Trophoblast cell (in vitro differentiated cells and primary cell): ENCODE measurements around the gene SLC7A5.
A peak's percentile ranks its signal among the peaks of the same experiment; 100 is the strongest.
"Not testable (repeated sequence)": the region's sequence is repeated elsewhere in the genome, so short reads cannot be mapped to it uniquely, and the experiment has no call there.

Source experiments
- DNase-seq, 2 donors: peaks; one replicate each; pipeline ENCODE4 v3.0.0-alpha.2; 2016
- H2AFZ ChIP-seq: 2 replicates; pipeline ENCODE4 v1.6.1; 2013; ENCODE audit warnings: low read length, moderate library complexity, mild to moderate bottlenecking; ENCODE audit not compliant: insufficient read depth, poor library complexity
- H2AK5ac ChIP-seq: 2 replicates; pipeline ENCODE4 v1.6.1; 2013; ENCODE audit warnings: mild to moderate bottlenecking, low read length
- H2BK120ac ChIP-seq: 2 replicates; pipeline ENCODE4 v1.6.1; 2013; ENCODE audit warnings: low read length, mild to moderate bottlenecking, moderate library complexity; ENCODE audit not compliant: insufficient read depth, poor library complexity
- H2BK12ac ChIP-seq: 2 replicates; pipeline ENCODE4 v1.6.1; 2013; ENCODE audit warnings: mild to moderate bottlenecking, low read length, moderate library complexity
- H2BK5ac ChIP-seq: 2 replicates; pipeline ENCODE4 v1.6.1; 2013; ENCODE audit warnings: low read length, low read depth, moderate library complexity, mild to moderate bottlenecking; ENCODE audit not compliant: poor library complexity
- H3K14ac ChIP-seq: 2 replicates; pipeline ENCODE4 v1.6.1; 2013; ENCODE audit warnings: mild to moderate bottlenecking, low read length
- H3K18ac ChIP-seq: 2 replicates; pipeline ENCODE4 v1.6.1; 2013; ENCODE audit warnings: mild to moderate bottlenecking, low read length
- H3K23ac ChIP-seq: 2 replicates; pipeline ENCODE4 v1.6.1; 2013; ENCODE audit warnings: low read length
- H3K27ac ChIP-seq: 2 replicates; pipeline ENCODE4 v1.5.1; 2013; ENCODE audit warnings: low read depth, mild to moderate bottlenecking, inconsistent platforms, low read length, moderate library complexity
- H3K27me3 ChIP-seq: 2 replicates; pipeline ENCODE4 v1.6.1; 2013; ENCODE audit warnings: inconsistent platforms, mild to moderate bottlenecking, low read length, moderate library complexity; ENCODE audit not compliant: insufficient read depth
- H3K36me3 ChIP-seq, 2 experiments: 1 replicate in 1 of 2; 2 replicates in 1 of 2; pipeline ENCODE4 v1.6.1; 2013; ENCODE audit warnings: low read length in 2 of 2, mild to moderate bottlenecking in 2 of 2, moderate library complexity in 1 of 2; ENCODE audit not compliant: insufficient read depth in 2 of 2, control insufficient read depth in 1 of 2
- H3K4ac ChIP-seq: 2 replicates; pipeline ENCODE4 v1.6.1; 2013; ENCODE audit warnings: low read depth, mild to moderate bottlenecking, low read length, moderate library complexity
- H3K4me1 ChIP-seq, 2 experiments: 1 replicate in 1 of 2; 2 replicates in 1 of 2; pipeline ENCODE4 v1.6.1; 2013; ENCODE audit warnings: low read length in 2 of 2, mild to moderate bottlenecking in 2 of 2, moderate library complexity in 1 of 2; ENCODE audit not compliant: insufficient read depth in 2 of 2, control insufficient read depth in 1 of 2
- H3K4me2 ChIP-seq: 2 replicates; pipeline ENCODE4 v1.6.1; 2013; ENCODE audit warnings: inconsistent platforms, mild to moderate bottlenecking, low read length, moderate library complexity
- H3K4me3 ChIP-seq: 2 replicates; pipeline ENCODE4 v1.5.1; 2013; ENCODE audit warnings: mild to moderate bottlenecking, low read depth, low read length, inconsistent platforms
- H3K79me1 ChIP-seq: one replicate; pipeline ENCODE4 v1.6.1; 2013; ENCODE audit warnings: low read length
- H3K79me2 ChIP-seq: 2 replicates; pipeline ENCODE4 v1.6.1; 2013; ENCODE audit warnings: low read length, mild to moderate bottlenecking; ENCODE audit not compliant: control insufficient read depth, insufficient read depth, poor library complexity
- H3K9ac ChIP-seq: 2 replicates; pipeline ENCODE4 v1.6.1; 2013; ENCODE audit warnings: mild to moderate bottlenecking, low read length
- H3K9me3 ChIP-seq: 2 replicates; pipeline ENCODE4 v1.6.1; 2013; ENCODE audit warnings: low read depth, mild to moderate bottlenecking, control low read depth, inconsistent platforms, low read length; ENCODE audit not compliant: insufficient read depth
- H4K12ac ChIP-seq: 2 replicates; pipeline ENCODE4 v1.6.1; 2013; ENCODE audit warnings: low read depth, mild to moderate bottlenecking, low read length, moderate library complexity
- H4K8ac ChIP-seq: 2 replicates; pipeline ENCODE4 v1.6.1; 2013; ENCODE audit warnings: low read depth, mild to moderate bottlenecking, low read length, moderate library complexity
- H4K91ac ChIP-seq: one replicate; pipeline ENCODE4 v1.6.1; 2013; ENCODE audit warnings: low read depth, mild to moderate bottlenecking, low read length, moderate library complexity
- WGBS: extraction: QIAGEN DNeasy Blood & Tissue Kit; methylation state at CpG from one replicate; pipeline ENCODE4 v1.1.7; 2013; ENCODE audit warnings: missing lambda C conversion rate; ENCODE audit not compliant: insufficient read length, insufficient coverage; ENCODE audit errors: extremely low coverage; 5-methylcytosine and 5-hydroxymethylcytosine counted together

Gene SLC7A5

DNA sequence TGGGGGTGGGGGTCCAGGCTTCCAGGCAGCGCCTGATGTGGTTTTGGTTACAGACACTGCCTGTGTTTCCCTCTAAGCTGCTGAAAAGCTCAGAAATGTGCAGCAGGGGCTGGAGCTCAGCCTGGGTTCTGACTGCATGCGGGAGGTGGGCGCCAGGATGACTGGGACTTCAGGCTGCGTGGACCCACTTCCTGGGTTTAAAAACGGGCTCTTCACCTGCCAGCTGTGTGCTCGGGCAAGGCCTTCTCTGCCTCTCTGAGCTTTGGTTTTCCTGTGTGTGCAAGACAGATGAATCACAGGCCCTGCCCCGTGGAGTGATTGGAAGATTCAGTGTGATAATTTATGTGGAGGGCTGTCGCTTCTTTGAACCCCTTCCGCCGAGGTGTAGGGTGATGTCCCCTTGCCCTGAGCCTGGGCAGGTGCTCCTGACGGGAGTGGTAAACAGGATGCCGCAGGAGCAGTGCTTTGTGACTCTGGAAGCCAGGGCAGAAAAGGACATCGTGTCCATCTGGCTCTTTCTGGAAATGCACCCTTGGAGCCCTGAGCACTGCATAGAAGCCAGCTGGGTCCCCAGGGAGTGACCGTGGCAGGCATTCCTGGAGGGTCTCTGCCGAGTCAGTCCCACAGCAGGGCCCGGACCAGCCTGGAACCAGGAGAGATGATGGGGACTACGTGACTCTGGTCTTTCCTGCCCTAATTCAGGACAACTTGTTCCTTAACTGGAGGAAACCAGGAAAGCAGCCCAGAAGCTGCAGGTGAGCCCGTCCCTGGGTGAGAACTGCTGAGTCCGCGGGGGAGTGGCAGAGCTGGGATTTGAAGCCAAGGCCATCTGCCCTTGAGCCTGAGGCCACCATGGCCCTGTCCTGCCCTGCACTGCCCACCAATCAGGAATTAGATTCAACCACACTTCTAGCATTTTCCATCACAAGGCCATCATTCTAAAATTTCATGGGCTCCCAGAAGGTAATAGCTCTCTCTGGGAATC is 28.5 kb upstream of the SLC7A5 start:
- WGBS = no CpG with 5 or more reads among the region's 20 CpGs
- H3K14ac ChIP-seq = no peak overlapping the region
- no peak overlapping the region for H3K18ac ChIP-seq
- H3K4me1 ChIP-seq = peaks cover 0 to 2% of the 10 kb centered on the region in 2 experiments
- no peak overlapping the region for H2AK5ac ChIP-seq
- H3K36me3 ChIP-seq = no peaks in the 10 kb centered on the region
- H3K27ac ChIP-seq = no peak overlapping the region
- no peak overlapping the region for H3K9ac ChIP-seq
- H4K91ac ChIP-seq = no peak overlapping the region
- no peak overlapping the region for H2BK120ac ChIP-seq
- H4K12ac ChIP-seq = no peak overlapping the region
- no peak overlapping the region for H2BK5ac ChIP-seq
- H3K27me3 ChIP-seq = no peaks in the 10 kb centered on the region
- H4K8ac ChIP-seq = no peak overlapping the region
- no peaks in the 10 kb centered on the region for H3K9me3 ChIP-seq
- DNase-seq = no peak
- H3K79me1 ChIP-seq = no peaks in the 10 kb centered on the region
- no peaks in the 10 kb centered on the region for H3K79me2 ChIP-seq
- no peak overlapping the region for H3K23ac ChIP-seq
- no peak overlapping the region for H3K4ac ChIP-seq
- no peak overlapping the region for H3K4me2 ChIP-seq
- H2AFZ ChIP-seq = no peak overlapping the region
- H3K4me3 ChIP-seq = no peak overlapping the region
- no peak overlapping the region for H2BK12ac ChIP-seq

DNA sequence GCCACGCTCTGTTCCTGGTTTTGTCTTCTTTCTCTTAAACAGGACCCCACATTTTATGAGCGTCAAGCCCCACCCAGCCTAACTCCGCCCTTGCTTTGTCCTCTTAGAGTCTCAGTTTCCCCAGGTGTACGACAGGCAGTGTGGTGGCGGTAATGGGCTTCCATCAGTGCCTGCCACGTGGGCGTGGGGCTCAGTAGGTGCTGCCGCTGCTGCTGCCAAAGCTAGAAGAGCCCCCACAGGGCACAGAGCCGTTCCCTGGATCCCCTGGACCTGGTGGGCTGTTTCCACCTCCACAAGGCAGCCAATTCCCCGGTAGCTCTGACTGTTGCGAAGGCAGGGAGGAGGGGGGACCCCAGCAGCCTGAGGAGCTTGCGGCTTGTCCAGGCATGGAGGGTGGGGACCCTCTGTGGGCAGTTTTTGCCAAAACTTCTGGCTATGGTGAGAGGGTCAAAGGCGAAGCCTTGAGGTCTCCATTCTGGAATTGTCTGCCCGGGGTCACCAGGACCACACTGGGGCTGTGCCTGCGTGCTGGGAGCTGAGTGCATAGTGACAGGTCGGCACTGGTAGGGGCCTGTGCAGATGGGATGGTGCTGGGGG is 27.7 kb upstream of the SLC7A5 start:
- H3K79me1 ChIP-seq, H2BK120ac ChIP-seq, H4K12ac ChIP-seq, H2AFZ ChIP-seq, H3K27ac ChIP-seq, H3K36me3 ChIP-seq, DNase-seq, H2BK12ac ChIP-seq, H3K79me2 ChIP-seq, H3K9ac ChIP-seq, H3K9me3 ChIP-seq, H3K27me3 ChIP-seq, H3K4me2 ChIP-seq, H4K91ac ChIP-seq, H4K8ac ChIP-seq, H3K4me1 ChIP-seq, H3K4ac ChIP-seq, H2BK5ac ChIP-seq, H3K4me3 ChIP-seq, H3K23ac ChIP-seq, H2AK5ac ChIP-seq, H3K18ac ChIP-seq, H3K14ac ChIP-seq: not testable (repeated sequence)
- WGBS = no CpG with 5 or more reads among the region's 16 CpGs

DNA sequence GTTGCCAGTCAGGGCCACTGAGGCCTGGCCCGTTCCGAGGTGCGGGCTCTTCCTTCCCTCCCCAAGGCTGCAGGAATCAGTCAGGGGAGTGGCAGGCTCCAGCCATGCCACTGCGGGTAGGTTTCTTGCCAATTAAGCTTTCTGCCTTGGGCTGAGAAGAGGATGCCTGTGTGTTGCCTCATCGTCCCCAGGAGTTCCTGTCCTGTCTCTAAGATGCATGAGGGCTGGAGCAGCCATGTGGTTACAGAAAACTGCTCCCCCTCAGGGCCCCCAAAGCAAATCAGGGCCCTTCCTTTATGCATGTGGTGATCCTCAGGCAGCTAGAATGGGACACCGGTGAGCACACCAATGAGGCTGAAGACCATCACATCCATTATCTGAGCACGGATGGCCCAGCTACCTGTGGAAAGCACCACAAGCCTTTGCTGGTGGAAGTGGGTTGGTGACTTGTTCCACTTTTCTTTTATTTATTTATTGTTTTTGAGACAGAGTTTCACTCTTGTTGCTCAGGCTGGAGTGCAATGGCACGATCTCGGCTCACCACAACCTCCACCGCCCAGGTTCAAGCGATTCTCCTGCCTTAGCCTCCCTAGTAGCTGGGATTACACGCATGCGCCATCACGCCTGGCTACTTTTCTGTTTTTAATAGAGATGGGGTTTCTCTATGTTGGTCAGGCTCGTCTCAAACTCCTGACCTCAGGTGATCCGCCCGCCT is 27.0 kb upstream of the SLC7A5 start:
- H3K9me3 ChIP-seq, H3K9ac ChIP-seq, H3K23ac ChIP-seq, H4K8ac ChIP-seq, H3K79me1 ChIP-seq, H2BK5ac ChIP-seq, H3K4me1 ChIP-seq, H4K12ac ChIP-seq, H4K91ac ChIP-seq, H3K4me2 ChIP-seq, H3K18ac ChIP-seq, H3K14ac ChIP-seq, H2AK5ac ChIP-seq, H3K4me3 ChIP-seq, H2AFZ ChIP-seq, H3K27me3 ChIP-seq, H3K36me3 ChIP-seq, H3K79me2 ChIP-seq, H2BK120ac ChIP-seq, H3K4ac ChIP-seq, H3K27ac ChIP-seq, H2BK12ac ChIP-seq: not testable (repeated sequence)
- peak; percentile 83 to 85 for DNase-seq
- WGBS = no CpG with 5 or more reads among the region's 17 CpGs

DNA sequence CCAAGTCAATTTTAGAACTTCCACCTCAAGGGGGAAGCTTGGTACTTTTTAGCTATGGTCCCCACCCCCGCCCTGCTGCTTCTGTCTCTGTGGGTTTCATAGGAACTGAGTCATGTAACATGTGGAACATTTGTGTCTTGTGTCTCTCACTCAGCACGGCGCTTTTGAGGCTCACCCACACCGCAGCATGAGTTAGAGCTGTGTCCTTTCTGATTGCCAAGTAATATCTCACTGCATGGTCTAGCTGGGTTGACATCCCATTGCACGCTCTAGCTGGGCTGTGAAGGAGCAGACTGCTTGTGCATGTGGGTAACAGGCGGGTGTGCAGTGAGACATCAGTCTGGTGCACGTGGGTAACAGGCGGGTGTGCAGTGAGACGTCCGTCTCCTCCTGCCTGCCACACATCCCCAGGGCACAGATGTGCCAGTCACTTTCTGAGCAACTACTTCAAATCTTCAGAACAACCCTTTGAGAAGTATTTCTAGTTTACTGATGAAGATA is 26.4 kb upstream of the SLC7A5 start:
- Histone ChIP-seq H3K9ac (no peak overlapping the region), H2AK5ac (no peak overlapping the region), H3K79me1 (no peaks in the 10 kb centered on the region), H4K91ac (no peak overlapping the region), H3K4me3 (peak overlapping the region; percentile 42), H3K9me3 (no peaks in the 10 kb centered on the region), H2BK12ac (no peak overlapping the region), H3K27ac (no peak overlapping the region), H4K8ac (no peak overlapping the region), H3K27me3 (no peaks in the 10 kb centered on the region), H2AFZ (no peak overlapping the region), H3K4me1 (peaks cover 0 to 2% of the 10 kb centered on the region in 2 experiments), H3K14ac (no peak overlapping the region), H3K36me3 (no peaks in the 10 kb centered on the region), H4K12ac (no peak overlapping the region), H3K23ac (peak overlapping the region; percentile 9), H3K4ac (no peak overlapping the region), H3K18ac (no peak overlapping the region), H3K79me2 (no peaks in the 10 kb centered on the region), H3K4me2 (no peak overlapping the region), H2BK5ac (no peak overlapping the region), H2BK120ac (no peak overlapping the region)
- WGBS = no CpG with 5 or more reads among the region's 10 CpGs
- DNase-seq = peak; percentile 34 to 44
